Left lobe of liver (tissue), 2 donors: ENCODE results near the gene CFAP20DC. TPM values are rescaled to one million over a fixed set of nuclear protein-coding genes. Genes with fewer than 3 reads are reported as not detected.
"Not testable (repeated sequence)": the region's sequence is repeated elsewhere in the genome, so short reads cannot be mapped to it uniquely, and the experiment has no call there.

Experiments
- ATAC-seq: fragments of 200-7000 bp; cut with Tn5 transposase; one replicate; pipeline ENCODE4 v1.9.1; 2020; ENCODE audit warnings: mild to moderate bottlenecking, moderate library complexity
- DNase-seq: peaks from one replicate; pipeline ENCODE4 v3.0.0-alpha.2; 2020; ENCODE audit warnings: low spot score
- total RNA-seq: library from RNA; stranded (reverse); gene quantifications from one replicate; pipeline ENCODE4 v1.2.1, GENCODE V29; 2021
- donor health status: DM: no; HTN: no; CAD: no; lungs with moderate emphysema.
- donor health status: DM: no; HTN: yes; CAD: no.

CFAP20DC gene
- total RNA-seq, 1 donor from 2014 or later = 1.2 TPM

- DNase-seq (no peak), ATAC-seq (no peak)
Measured at GRCh38 chr3:58754074-58754473, 295.8 kb downstream of the CFAP20DC start.

- no peak for ATAC-seq
- DNase-seq = no peak
Measured at GRCh38 chr3:58751882-58752567, 297.8 kb downstream of the CFAP20DC start.

- DNase-seq (no peak), ATAC-seq (no peak)
Measured at GRCh38 chr3:58751235-58751634, 298.6 kb downstream of the CFAP20DC start.

- DNase-seq (no peak), ATAC-seq (no peak)
Measured at GRCh38 chr3:58749948-58750347, 299.9 kb downstream of the CFAP20DC start.

DNA sequence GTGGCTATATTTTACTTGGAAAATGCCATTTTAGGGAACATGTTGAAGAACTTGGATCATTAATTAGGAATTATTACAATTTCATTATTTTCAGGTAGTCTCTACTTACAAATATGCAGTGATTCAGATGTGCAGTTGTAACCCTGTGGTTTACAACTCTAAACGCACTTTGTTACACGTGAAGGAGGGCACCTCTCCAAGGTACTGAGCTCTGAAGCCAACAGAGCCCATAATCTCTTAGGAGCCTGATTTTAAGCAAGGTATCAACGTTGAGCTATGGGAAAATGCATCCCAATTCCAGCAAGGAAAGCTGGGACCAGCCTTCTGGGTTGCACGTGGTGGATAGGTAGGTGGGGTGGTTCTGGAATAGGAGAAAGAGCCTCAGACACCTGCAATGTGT lies 301.8 kb downstream of the CFAP20DC start:
- ATAC-seq = no peak
- DNase-seq = no peak

DNA sequence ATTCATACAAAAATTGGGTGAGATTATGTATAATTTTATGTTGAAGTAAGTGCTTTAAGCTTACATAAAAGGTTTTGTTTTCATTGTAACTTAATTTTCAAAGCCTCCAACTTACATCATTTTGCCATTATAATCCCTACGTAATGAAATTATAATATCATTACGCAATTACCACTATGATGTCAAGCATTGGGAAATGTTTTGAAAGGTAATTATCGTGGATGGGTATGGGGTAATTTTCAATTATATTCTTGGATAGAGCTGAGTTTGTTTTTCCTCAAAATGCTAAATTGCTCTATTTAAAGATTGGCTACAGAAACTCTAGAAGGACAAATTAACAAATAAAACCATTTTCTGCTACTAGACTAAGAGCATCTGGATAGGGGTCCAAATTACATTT lies 303.1 kb downstream of the CFAP20DC start:
- no peak for DNase-seq
- no peak for ATAC-seq

- ATAC-seq (no peak), DNase-seq (no peak)
Measured at GRCh38 chr3:58743296-58743695, 306.5 kb downstream of the CFAP20DC start.

- no peak for ATAC-seq
- no peak for DNase-seq
Measured at GRCh38 chr3:58742239-58742638, 307.6 kb downstream of the CFAP20DC start.

GRCh38 chr3:58737644-58738043 lies 312.2 kb downstream of the CFAP20DC start:
- DNase-seq = no peak
- ATAC-seq = no peak

DNA sequence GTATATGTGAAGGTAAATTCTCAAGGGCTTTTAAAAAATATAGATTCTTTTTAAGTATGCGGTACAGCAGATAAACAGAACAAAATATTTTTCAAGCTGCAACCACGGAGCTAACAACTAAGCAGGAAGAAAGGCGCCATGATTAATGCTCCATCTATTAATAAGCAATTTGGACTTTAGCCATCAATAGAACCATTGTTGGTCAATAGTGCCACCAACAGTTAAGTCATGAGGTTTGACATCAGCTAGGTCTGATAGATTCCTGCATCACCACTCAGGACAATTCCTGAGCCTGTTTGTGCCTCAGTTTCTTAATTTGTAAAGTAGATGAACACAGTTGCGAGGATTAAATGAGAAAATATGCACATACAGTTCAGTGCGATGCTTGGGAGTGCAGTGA lies 318.2 kb downstream of the CFAP20DC start:
- ATAC-seq = peak; percentile 21
- no peak for DNase-seq

DNA sequence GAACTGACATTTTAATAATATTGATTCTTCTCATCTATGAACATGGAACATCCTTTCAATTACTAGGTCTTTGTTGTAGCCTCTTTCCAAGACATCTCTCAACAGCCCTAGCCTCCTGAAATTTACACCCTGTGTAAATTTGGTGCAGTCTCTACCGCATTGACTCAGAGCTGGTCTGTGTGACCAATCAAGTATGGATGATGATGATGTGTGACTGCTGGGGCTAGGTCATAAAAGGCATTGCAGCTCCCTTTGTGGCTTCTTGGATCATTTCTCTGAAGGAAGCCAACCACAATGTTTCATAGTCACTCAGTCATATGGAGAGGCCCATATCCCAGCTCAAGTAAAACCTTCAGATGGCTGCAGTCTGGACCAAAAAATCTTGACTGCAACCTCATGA lies 321.1 kb downstream of the CFAP20DC start:
- DNase-seq (no peak), ATAC-seq (no peak)

- DNase-seq (no peak), ATAC-seq (no peak)
Measured at GRCh38 chr3:58725326-58725853, 324.4 kb downstream of the CFAP20DC start.

DNA sequence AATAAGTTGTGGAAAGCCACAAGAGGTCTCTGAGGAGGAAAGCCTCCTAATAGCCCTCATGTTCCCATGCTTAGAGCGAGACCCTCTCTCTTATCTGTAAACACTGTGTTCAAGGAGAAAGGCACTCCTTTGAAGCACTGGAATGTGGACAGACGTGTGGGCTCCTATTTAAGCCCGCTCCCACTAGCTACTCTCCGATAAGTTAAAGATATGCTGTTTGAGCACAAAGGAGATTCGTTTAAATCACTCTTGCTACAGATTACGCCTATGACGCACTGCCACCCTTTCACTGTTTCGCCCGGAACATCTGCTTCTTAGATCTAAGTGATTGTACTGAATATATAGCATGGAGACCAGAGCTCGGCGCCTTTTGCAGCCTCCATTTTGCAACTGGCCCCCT lies 325.5 kb downstream of the CFAP20DC start:
- ATAC-seq = no peak
- DNase-seq = no peak

DNA sequence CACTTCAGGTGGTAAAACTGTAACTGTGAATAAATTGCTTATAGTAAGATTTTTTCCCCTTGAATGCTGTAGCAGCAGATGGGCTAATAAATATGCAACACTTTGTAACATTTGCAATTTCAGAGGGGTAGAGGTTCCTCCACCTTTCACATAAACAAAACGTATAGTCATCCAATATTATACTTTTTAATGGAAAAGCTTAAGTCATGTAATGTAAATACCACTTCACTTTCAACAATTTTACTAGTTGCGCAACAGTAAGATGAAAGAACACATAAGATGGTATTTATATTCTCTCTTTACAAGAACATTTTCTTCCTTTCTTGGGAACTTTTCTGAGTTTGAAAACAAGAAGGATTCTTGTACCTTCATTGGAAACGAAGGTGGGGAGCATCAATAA lies 326.7 kb downstream of the CFAP20DC start:
- no peak for DNase-seq
- ATAC-seq = no peak

GRCh38 chr3:58722561-58722960 lies 327.3 kb downstream of the CFAP20DC start:
- no peak for ATAC-seq
- no peak for DNase-seq

GRCh38 chr3:58720526-58720925 lies 329.3 kb downstream of the CFAP20DC start:
- ATAC-seq = no peak

GRCh38 chr3:58719684-58720083 lies 330.1 kb downstream of the CFAP20DC start:
- DNase-seq (no peak), ATAC-seq (no peak)

More at GRCh38 chr3:58720526-58720925, 329.3 kb downstream of the CFAP20DC start:
- DNase-seq = no peak

- no peak for DNase-seq
- no peak for ATAC-seq
Measured at GRCh38 chr3:58713715-58714401, 336.0 kb downstream of the CFAP20DC start.

DNA sequence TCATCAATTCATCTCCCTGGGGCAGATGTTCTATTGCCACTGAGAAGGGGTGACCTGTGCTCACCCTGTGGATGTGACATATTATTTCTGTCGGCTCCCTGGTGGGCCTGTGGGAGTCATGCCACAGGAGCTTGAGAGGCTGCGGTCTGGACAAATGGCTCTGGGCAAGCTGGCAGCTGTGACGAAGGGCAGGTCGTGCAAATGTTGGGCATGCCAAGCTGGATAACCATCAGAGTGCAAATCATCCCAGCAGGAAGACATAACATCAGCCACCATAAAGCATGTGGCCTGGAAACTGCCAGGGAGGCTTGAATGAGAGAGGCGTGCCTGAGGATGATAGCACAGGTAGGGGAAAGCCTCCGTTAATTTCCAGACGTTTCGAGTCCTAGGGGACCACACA lies 338.0 kb downstream of the CFAP20DC start:
- DNase-seq (no peak), ATAC-seq (no peak)

DNA sequence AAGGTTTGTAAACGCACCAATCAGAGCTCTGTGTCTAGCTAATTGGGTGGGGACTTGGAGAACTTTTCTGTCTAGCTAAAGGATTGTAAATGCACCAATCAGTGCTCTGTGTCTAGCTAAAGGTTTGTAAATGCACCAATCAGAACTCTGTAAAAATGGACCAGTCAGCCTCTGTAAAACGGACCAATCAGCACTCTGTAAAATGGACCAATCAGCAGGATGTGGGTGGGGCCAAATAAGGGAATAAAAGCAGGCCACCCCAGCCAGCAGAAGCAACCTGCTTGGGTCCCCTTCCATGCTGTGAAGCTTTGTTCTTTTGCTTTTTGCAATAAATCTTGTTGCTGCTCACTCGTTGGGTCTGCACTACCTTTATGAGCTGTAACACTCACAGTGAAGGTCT lies 340.8 kb downstream of the CFAP20DC start:
- not testable (repeated sequence) for ATAC-seq

DNA sequence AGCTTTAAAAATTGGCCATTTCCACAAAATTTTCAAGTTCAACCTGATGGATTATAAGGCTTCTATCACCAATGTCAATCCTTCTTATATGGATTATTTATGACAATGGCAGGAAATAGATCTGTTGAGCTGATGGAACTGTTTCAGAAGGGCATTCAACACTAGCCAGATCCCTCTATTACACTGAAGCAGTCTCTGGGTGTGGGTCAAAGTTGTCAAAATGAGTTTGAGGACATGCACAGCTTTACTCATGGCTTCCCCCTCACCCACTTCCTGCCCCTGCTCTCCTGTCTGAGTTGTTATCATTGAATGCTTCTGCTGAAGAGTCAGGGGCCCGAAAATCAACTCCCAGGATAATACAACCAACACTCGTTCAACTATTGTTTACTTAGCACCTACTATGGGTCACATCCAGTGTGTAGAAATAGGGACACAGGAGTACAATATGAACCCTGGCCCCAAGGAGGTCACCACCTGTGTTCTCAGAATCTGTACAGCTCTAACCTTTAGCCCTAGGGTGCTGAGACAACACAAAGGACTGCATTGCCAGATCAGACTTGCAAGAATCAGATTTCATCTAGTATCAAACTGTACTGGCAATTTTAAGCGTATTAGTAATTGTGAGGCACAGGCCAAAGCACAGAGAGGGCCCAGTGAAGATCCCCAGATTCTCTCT lies 341.6 kb downstream of the CFAP20DC start:
- DNase-seq = peak; percentile 56
- ATAC-seq = peak; percentile 84

More for the DNA sequence above, 340.8 kb downstream of the CFAP20DC start:
- DNase-seq = not testable (repeated sequence)
